ENCODE results near the gene TBC1D30.
"Not testable (repeated sequence)": the region's sequence is repeated elsewhere in the genome, so short reads cannot be mapped to it uniquely, and the experiment has no call there.

Gene TBC1D30

DNA sequence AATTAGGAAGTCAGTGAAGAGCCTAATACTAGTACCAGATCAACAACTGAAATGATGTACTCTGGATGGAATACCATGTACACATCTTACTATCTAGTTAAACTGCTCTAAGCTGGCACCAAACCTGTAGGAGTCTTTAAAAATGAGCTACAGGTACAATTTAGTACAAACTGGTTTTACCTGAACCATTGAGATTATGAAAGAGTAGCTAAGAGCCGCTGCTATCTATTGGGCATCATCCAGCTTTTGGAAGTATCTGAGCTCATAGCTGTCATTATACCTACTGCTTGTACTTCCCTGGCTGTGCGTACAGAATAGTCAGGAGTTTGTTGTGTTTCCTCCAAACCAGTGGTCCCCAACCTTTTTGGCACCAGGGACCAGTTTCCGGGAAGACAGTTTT lies 12.4 kb downstream of the TBC1D30 start:
- no peak for TF ChIP-seq CTCF (conservative IDR thresholded peaks at IDR 0.05; ENCODE audit: low read length)
- H3K4me3 ChIP-seq (ENCODE audit: low read length): no peak overlapping the region

GRCh38 chr12:64837427-64837826 lies 13.0 kb downstream of the TBC1D30 start:
- no peak for DNase-seq (ENCODE audit: low read depth)
- no peak for TF ChIP-seq CTCF (conservative IDR thresholded peaks at IDR 0.05; ENCODE audit: low read length)
- no peak overlapping the region for H3K4me3 ChIP-seq (ENCODE audit: low read length)

More for the DNA sequence above, 12.4 kb downstream of the TBC1D30 start:
- no peak for DNase-seq (ENCODE audit: low read depth)

DNA sequence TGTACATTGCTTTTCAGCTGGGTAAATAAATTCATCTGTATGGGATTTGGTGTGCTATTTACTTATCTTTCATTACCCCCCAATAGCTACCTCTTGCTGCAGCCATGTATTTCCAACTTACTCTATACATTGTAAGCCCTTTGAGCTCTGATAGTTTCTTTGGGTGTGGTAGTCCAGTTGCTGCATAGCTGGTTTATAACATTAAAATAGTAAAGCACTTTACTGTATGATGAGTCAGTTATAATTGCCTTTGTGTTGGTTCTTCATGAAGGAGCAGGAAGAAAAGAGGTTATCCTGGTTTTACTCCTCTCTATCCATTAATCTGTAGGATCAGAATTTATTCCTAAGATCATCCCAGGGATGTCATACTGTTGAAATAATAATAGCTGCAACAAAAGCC lies 15.7 kb downstream of the TBC1D30 start:
- no peak for TF ChIP-seq CTCF (conservative IDR thresholded peaks at IDR 0.05; ENCODE audit: low read length)
- H3K4me3 ChIP-seq (ENCODE audit: low read length): no peak overlapping the region
- no peak for DNase-seq (ENCODE audit: low read depth)

GRCh38 chr12:64840949-64841717 lies 16.7 kb downstream of the TBC1D30 start:
- no peak for DNase-seq (ENCODE audit: low read depth)
- H3K4me3 ChIP-seq (ENCODE audit: low read length): no peak overlapping the region
- TF ChIP-seq CTCF (conservative IDR thresholded peaks at IDR 0.05; ENCODE audit: low read length): no peak

GRCh38 chr12:64848409-64848808 lies 24.0 kb downstream of the TBC1D30 start:
- not testable (repeated sequence) for H3K4me3 ChIP-seq (ENCODE audit: low read length); DNase-seq (ENCODE audit: low read depth)

DNA sequence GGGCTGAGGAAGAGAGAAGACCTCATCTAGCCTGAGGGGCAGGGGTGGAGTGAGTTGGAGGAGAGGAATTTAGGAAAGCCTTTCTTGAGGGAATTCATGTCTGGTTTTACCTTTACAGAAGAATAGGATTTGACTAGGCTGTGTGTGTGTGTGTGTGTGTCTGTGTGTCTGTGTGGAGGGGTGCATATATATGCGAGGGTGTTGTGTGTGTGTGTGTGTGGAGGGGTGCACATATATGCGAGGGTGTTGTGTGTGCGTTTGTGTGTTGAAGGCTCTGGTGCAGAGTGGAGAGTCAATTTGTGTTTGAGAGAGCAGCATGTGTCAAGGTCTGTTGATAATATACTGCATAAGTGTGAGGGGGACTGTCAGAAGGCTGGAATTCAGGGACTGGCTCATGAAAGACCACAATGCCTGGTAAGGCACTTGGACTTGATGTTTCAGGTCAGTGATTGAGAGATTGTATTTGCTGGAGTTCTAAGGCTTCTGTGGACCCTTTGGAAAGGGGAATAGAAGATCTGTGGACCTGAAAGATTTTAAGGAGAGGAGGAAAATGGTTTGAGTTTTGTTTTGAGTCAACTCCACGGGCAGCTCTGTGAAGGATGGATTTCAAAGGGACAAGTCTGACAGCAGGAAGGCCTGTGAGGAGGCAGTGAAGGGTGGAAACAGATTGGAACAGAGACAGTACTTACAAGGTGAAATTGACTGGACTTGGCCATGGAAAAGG lies 34.6 kb downstream of the TBC1D30 start:
- no peak for TF ChIP-seq CTCF (conservative IDR thresholded peaks at IDR 0.05; ENCODE audit: low read length)
- DNase-seq (ENCODE audit: low read depth): no peak
- H3K4me3 ChIP-seq (ENCODE audit: low read length): no peak overlapping the region

GRCh38 chr12:64860446-64860998 lies 36.1 kb downstream of the TBC1D30 start:
- no peak for DNase-seq (ENCODE audit: low read depth)
- H3K4me3 ChIP-seq (ENCODE audit: low read length): no peak overlapping the region
- no peak for TF ChIP-seq CTCF (conservative IDR thresholded peaks at IDR 0.05; ENCODE audit: low read length)

All from AG10803 (cell line).